Thoracic aorta (tissue), 2 donors: ENCODE data around the gene STAB1. TPM values are rescaled to one million over a fixed set of nuclear protein-coding genes. Genes with fewer than 3 reads are reported as not detected.

Source experiments
- ATAC-seq: fragments of 150-250 bp; one replicate; pipeline ENCODE4 v1.8.0; 2017; ENCODE audit warnings: low read depth; ENCODE audit not compliant: insufficient number of reproducible peaks, low FRiP score
- DNase-seq: peaks from one replicate; pipeline ENCODE4 v3.0.0-alpha.2; 2020; ENCODE audit warnings: low spot score
- H3K27ac ChIP-seq, 2 donors: fragments of 200-600 bp; sonication (generic); 1 replicate in 1 of 2; 2 replicates in 1 of 2; pipeline ENCODE4 v1.5.1; 2016; ENCODE audit warnings: mild to moderate bottlenecking in 2 of 2, moderate library complexity in 2 of 2
- H3K27me3 ChIP-seq: fragments of 200-600 bp; sonication (generic); replicated peaks from 2 replicates; pipeline ENCODE4 v1.6.0; 2016; ENCODE audit warnings: mild to moderate bottlenecking; ENCODE audit not compliant: insufficient read depth
- H3K36me3 ChIP-seq: fragments of 200-600 bp; sonication (generic); one replicate; pipeline ENCODE4 v1.5.1; 2016
- H3K4me1 ChIP-seq, 2 donors: fragments of 200-600 bp; sonication (generic); 1 replicate in 1 of 2; 2 replicates in 1 of 2; pipeline versions ENCODE4 v1.5.1 to v1.6.0; 2016; ENCODE audit warnings: low read depth in 2 of 2, mild to moderate bottlenecking in 1 of 2; ENCODE audit not compliant: control insufficient read depth in 1 of 2
- H3K4me3 ChIP-seq: fragments of 200-600 bp; sonication (generic); 2 replicates; pipeline ENCODE4 v1.5.1; 2016; ENCODE audit warnings: mild to moderate bottlenecking
- H3K9me3 ChIP-seq: fragments of 200-600 bp; sonication (generic); 2 replicates; pipeline ENCODE4 v1.5.1; 2016
- total RNA-seq, 2 donors: library from RNA; depleted of rRNA; stranded (reverse); fragments of >200 nt; gene quantifications; one replicate each; pipeline versions ENCODE4 v1.1.0 to v1.2.3, GENCODE V29; 2016
- TF ChIP-seq, protein P1 (sequence below): fragments of 200-600 bp; sonication (generic); IDR thresholded peaks from one replicate; pipeline ENCODE4 v1.5.1; 2019; ENCODE audit warnings: antibody characterized with exemption

The STAB1 gene
- total RNA-seq, 2 donors from 2014 or later: 249 to 837 TPM

DNA sequence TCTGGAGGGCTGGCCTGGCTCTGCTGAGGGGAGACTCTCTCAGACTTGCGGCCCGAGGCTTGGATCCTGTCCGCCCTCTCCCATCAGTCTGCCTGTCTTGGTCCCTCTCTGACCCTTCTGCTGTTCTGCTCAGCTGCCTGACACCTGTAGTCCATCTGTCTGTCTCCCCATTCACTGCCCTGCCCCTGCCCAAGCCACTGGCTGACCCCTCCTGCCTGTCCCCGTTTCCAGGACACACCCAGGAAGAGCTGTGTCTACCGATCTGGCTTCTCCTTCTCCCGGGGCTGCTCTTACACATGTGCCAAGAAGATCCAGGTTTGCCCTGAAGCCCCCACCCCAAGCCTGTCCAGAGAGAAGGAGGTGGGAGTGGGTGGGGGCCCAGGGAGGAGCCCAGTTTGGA is 20.1 kb downstream of the STAB1 start:
- H3K36me3 ChIP-seq: no peaks in the 10 kb centered on the region
- TF ChIP-seq, protein P1, sequence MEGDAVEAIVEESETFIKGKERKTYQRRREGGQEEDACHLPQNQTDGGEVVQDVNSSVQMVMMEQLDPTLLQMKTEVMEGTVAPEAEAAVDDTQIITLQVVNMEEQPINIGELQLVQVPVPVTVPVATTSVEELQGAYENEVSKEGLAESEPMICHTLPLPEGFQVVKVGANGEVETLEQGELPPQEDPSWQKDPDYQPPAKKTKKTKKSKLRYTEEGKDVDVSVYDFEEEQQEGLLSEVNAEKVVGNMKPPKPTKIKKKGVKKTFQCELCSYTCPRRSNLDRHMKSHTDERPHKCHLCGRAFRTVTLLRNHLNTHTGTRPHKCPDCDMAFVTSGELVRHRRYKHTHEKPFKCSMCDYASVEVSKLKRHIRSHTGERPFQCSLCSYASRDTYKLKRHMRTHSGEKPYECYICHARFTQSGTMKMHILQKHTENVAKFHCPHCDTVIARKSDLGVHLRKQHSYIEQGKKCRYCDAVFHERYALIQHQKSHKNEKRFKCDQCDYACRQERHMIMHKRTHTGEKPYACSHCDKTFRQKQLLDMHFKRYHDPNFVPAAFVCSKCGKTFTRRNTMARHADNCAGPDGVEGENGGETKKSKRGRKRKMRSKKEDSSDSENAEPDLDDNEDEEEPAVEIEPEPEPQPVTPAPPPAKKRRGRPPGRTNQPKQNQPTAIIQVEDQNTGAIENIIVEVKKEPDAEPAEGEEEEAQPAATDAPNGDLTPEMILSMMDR: no peak
- H3K4me3 ChIP-seq: no peak overlapping the region
- no peak overlapping the region for H3K27ac ChIP-seq
- no peaks in the 10 kb centered on the region for H3K9me3 ChIP-seq
- no peaks in the 10 kb centered on the region for H3K27me3 ChIP-seq
- no peak for ATAC-seq
- no peak for DNase-seq
- H3K4me1 ChIP-seq: no peaks in the 10 kb centered on the region

DNA sequence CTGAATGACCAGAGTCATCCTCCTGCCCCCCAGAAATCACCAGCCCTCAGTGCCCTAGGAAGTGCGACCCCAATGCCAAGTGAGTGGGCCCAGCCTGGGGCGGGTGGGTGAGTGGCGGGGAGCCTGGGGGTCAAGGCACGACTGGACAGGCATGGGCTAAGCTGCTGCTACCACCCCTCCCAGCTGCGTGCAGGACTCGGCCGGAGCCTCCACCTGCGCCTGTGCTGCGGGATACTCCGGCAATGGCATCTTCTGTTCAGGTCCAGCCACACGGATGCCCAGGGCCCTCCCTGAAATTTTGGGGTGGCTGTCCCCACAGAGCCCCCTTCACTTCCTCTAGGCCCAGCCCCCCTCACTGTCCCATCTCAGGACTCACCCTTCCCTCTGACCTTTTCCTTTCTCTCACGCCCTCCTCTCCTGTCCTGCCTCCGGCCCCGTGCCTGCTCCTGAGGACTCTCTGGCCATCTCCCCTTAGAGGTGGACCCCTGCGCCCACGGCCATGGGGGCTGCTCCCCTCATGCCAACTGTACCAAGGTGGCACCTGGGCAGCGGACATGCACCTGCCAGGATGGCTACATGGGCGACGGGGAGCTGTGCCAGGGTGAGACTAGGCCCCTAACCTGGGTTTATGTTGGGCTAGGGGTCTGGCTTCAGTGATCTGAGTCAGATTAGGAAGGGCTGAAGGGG is 21.5 kb downstream of the STAB1 start:
- ATAC-seq: no peak
- DNase-seq: no peak
- TF ChIP-seq, protein P1: no peak
- no peaks in the 10 kb centered on the region for H3K9me3 ChIP-seq
- no peak overlapping the region for H3K4me3 ChIP-seq
- no peaks in the 10 kb centered on the region for H3K4me1 ChIP-seq
- H3K27ac ChIP-seq: no peak overlapping the region
- no peaks in the 10 kb centered on the region for H3K27me3 ChIP-seq
- no peaks in the 10 kb centered on the region for H3K36me3 ChIP-seq

DNA sequence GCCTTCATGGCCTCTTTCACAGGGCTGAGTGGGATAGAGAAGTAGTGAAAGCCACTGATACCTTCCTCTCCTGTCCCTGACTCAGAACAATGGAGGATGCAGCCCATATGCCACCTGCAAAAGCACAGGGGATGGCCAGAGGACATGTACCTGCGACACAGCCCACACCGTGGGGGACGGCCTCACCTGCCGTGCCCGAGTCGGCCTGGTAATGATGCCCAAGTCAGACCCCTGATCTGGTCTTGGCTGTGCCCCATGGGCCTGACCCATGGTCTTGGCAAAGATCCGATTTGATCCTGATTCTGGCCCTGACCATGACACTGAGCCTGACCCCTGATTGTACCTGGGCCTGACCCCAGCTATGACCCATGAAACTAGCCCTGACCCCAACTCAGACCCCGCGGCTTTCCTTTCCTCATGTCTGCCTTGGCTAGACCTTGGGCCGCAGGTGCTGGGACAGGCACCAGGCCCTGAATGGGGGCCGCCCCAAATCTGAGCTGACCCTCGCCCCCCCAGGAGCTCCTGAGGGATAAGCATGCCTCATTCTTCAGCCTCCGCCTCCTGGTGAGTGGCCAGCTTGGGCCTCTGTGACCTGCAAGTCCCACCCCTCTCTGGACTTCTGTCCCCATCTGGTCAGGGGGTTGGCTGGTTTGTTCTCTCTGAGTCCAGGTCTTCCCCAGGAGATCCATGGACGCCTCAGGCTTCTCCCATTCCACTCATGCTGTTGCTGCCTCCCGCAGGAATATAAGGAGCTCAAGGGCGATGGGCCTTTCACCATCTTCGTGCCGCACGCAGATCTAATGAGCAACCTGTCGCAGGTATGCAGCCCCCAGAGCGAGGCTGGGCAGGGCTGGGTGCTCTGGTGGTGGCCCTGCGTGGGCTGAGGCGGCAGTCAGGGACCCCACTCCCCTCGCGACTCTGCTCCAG is 22.9 kb downstream of the STAB1 start:
- H3K27ac ChIP-seq: no peak overlapping the region
- TF ChIP-seq, protein P1: no peak
- no peak for ATAC-seq
- no peak overlapping the region for H3K4me3 ChIP-seq
- DNase-seq: no peak
- no peaks in the 10 kb centered on the region for H3K9me3 ChIP-seq
- no peaks in the 10 kb centered on the region for H3K4me1 ChIP-seq
- no peaks in the 10 kb centered on the region for H3K36me3 ChIP-seq
- no peaks in the 10 kb centered on the region for H3K27me3 ChIP-seq

DNA sequence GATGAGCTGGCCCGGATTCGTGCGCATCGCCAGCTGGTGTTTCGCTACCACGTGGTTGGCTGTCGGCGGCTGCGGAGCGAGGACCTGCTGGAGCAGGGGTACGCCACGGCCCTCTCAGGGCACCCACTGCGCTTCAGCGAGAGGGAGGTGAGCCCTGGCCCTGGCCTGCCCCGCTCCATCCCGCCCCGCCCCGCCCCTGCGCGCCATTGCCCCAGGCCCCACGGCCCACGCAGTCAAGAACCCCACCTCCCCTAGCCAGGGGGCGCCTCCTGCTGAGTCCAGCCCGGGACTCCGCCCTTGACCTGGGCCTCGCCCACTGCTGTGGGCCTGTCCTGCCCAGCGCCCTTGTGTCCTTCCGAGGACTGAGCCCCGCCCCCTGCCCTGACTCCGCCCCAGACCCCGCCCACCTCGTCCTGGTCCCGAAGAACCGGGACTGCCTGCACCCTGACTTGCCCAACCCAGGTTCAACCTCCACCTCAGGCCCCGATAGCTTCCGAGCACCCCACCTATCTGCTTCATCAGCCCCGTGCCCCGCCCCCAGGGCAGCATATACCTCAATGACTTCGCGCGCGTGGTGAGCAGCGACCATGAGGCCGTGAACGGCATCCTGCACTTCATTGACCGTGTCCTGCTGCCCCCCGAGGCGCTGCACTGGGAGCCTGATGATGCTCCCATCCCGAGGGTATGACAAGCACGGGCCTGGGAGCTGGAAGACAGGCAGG is 23.7 kb downstream of the STAB1 start:
- Histone ChIP-seq H3K27ac (no peak overlapping the region), H3K4me1 (no peaks in the 10 kb centered on the region), H3K36me3 (no peaks in the 10 kb centered on the region), H3K9me3 (no peaks in the 10 kb centered on the region), H3K27me3 (no peaks in the 10 kb centered on the region), H3K4me3 (peak overlapping the region; percentile 19)
- TF ChIP-seq, protein P1: no peak
- ATAC-seq (no peak), DNase-seq (no peak)
